Left lung (tissue), 10 donors: ENCODE data around the gene IMMP2L. TPM values are rescaled to one million over a fixed set of nuclear protein-coding genes. Genes with fewer than 3 reads are reported as not detected.
"Not testable (repeated sequence)": the region's sequence is repeated elsewhere in the genome, so short reads cannot be mapped to it uniquely, and the experiment has no call there.

ENCODE experiments used
- ATAC-seq: fragments of 200-7000 bp; cut with Tn5 transposase; one replicate; pipeline ENCODE4 v1.9.1; 2020; ENCODE audit warnings: moderate library complexity
- DNase-seq, 4 donors: peaks; one replicate each; pipeline ENCODE4 v3.0.0-alpha.2; 2013 to 2020
- H3K27ac ChIP-seq, 2 donors: fragments of 200-600 bp; sonication (generic) in 1 of 2; one replicate each; pipeline versions ENCODE4 v1.5.0 to v1.8.0; 2020 to 2021
- H3K27me3 ChIP-seq, 2 donors: fragments of 200-600 bp; sonication (generic) in 1 of 2; one replicate each; pipeline versions ENCODE4 v1.5.0 to v1.8.0; 2020 to 2021
- H3K36me3 ChIP-seq, 2 donors: fragments of 200-600 bp; sonication (generic) in 1 of 2; one replicate each; pipeline versions ENCODE4 v1.5.0 to v1.8.0; 2020 to 2021
- H3K4me1 ChIP-seq, 2 donors: fragments of 200-600 bp; one replicate each; pipeline ENCODE4 v1.8.0; 2021
- H3K4me3 ChIP-seq, 2 donors: fragments of 200-600 bp; sonication (generic) in 1 of 2; one replicate each; pipeline versions ENCODE4 v1.5.0 to v1.8.0; 2020 to 2021; ENCODE audit warnings: mild to moderate bottlenecking in 1 of 2
- H3K9me3 ChIP-seq, 2 donors: fragments of 200-600 bp; sonication (generic) in 1 of 2; one replicate each; pipeline versions ENCODE4 v1.5.0 to v1.8.0; 2020 to 2021
- intact Hi-C, 2 donors: fragments of 100-400 bp; cut with DNase I; formaldehyde crosslinking; loops; one replicate each; pipeline versions ENCODE4 v1.11.2 to v1.14.2; 2022
- polyA plus RNA-seq, 6 donors: library from polyadenylated mRNA; unstranded; fragments of 120-200 nt; gene quantifications; one replicate each; pipeline ENCODE4 v1.2.1, GENCODE V29; 2013; ENCODE audit not compliant: insufficient read length in 6 of 6
- total RNA-seq, 2 donors: library from RNA; stranded (reverse); fragmentation: NEBNext Ultra II Directional; extraction: Animal tissue kit (Norgen Biotek cat#: 25700); gene quantifications; one replicate each; pipeline ENCODE4 v1.2.1, GENCODE V29; 2021
- TF ChIP-seq, protein P1 (sequence below), 2 donors: fragments of 200-600 bp; sonication (generic) in 1 of 2; IDR thresholded peaks; one replicate each; pipeline versions ENCODE4 v1.5.0 to v1.8.0; 2021; ENCODE audit warnings: antibody characterized with exemption in 2 of 2
- donor health status: DM: no; HTN: yes; CAD: no.
- donor health status: DM: no; HTN: no; CAD: no.

Gene IMMP2L
- total and polyA plus RNA-seq, 8 donors: 10.3 to 30.1 (median 25.7) TPM

DNA sequence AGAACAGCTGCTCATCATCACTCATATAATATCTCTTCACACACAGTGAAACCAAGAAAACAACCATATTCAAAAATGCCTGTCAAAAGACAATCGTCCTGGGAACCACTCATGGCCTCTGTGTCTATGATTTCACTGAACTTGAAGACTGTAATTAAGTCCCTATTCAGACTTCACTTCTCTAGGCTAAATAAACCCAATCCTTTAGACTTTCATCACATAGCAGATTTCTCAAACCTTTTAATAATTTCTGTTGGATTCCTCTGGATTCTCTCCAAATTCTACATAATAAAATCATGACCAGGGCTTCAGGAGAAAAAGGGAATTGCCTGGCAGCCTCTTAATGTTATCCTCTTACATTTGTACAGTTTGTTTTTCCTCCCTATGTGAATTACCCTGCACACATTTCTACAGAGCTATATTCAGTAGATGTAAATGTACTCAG lies 270.2 kb downstream of the IMMP2L start:
- Histone ChIP-seq H3K36me3 (no peaks in the 10 kb centered on the region), H3K4me1 (no peaks in the 10 kb centered on the region), H3K27ac (no peak overlapping the region), H3K9me3 (peaks cover 0 to 6% of the 10 kb centered on the region in 2 donors), H3K27me3 (no peaks in the 10 kb centered on the region), H3K4me3 (no peak overlapping the region)
- no peak for ATAC-seq
- intact Hi-C loops: no loop called here
- peak in 1 of 4 donors; percentile 11 for DNase-seq
- TF ChIP-seq, protein P1, sequence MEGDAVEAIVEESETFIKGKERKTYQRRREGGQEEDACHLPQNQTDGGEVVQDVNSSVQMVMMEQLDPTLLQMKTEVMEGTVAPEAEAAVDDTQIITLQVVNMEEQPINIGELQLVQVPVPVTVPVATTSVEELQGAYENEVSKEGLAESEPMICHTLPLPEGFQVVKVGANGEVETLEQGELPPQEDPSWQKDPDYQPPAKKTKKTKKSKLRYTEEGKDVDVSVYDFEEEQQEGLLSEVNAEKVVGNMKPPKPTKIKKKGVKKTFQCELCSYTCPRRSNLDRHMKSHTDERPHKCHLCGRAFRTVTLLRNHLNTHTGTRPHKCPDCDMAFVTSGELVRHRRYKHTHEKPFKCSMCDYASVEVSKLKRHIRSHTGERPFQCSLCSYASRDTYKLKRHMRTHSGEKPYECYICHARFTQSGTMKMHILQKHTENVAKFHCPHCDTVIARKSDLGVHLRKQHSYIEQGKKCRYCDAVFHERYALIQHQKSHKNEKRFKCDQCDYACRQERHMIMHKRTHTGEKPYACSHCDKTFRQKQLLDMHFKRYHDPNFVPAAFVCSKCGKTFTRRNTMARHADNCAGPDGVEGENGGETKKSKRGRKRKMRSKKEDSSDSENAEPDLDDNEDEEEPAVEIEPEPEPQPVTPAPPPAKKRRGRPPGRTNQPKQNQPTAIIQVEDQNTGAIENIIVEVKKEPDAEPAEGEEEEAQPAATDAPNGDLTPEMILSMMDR (IDR thresholded peaks at IDR 0.05): no peak

DNA sequence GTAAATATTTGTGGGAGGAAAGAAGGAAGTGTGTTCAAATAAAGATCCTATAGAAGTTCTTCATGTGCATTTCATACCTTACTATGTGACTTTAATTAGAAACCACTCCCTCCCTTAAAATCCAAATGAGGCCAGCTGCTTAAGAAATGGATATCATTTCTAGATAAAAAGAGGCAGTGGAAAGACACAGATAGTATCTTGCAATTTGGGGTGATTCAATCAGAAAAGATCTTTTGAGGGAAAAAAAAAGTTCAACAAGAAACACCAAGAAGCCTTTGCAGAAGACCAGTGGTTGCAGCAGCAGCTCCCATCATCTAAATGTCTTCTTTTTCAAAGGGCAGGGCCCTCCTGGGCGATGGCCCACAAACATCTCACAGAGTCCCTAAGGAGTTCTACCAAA lies 271.3 kb downstream of the IMMP2L start:
- Histone ChIP-seq H3K27me3 (no peaks in the 10 kb centered on the region), H3K27ac (no peak overlapping the region), H3K36me3 (no peaks in the 10 kb centered on the region), H3K4me3 (no peak overlapping the region), H3K9me3 (peaks cover 0 to 6% of the 10 kb centered on the region in 2 donors), H3K4me1 (no peaks in the 10 kb centered on the region)
- no peak for DNase-seq
- intact Hi-C loops: no loop called here
- ATAC-seq: no peak
- TF ChIP-seq, protein P1 (IDR thresholded peaks at IDR 0.05): no peak

- Histone ChIP-seq H3K27ac (no peak overlapping the region), H3K9me3 (peaks cover 0 to 6% of the 10 kb centered on the region in 2 donors), H3K4me3 (no peak overlapping the region), H3K27me3 (no peaks in the 10 kb centered on the region), H3K4me1 (no peaks in the 10 kb centered on the region), H3K36me3 (no peaks in the 10 kb centered on the region)
- TF ChIP-seq, protein P1 (IDR thresholded peaks at IDR 0.05): no peak
- ATAC-seq: no peak
- intact Hi-C loops: no loop called here
- DNase-seq: no peak
Observed at GRCh38 chr7:111290419-111290818, 271.9 kb downstream of the IMMP2L start.

GRCh38 chr7:111288441-111288840 lies 273.9 kb downstream of the IMMP2L start:
- intact Hi-C loops, ATAC-seq, H3K27ac ChIP-seq, H3K36me3 ChIP-seq, H3K9me3 ChIP-seq, H3K4me3 ChIP-seq, H3K4me1 ChIP-seq, DNase-seq, H3K27me3 ChIP-seq: not testable (repeated sequence)

GRCh38 chr7:111282626-111283025 lies 279.7 kb downstream of the IMMP2L start:
- no peak for ATAC-seq
- no peaks in the 10 kb centered on the region for H3K4me1 ChIP-seq
- intact Hi-C loops: no loop called here

More at GRCh38 chr7:111282626-111283025, 279.7 kb downstream of the IMMP2L start:
- TF ChIP-seq, protein P1 (IDR thresholded peaks at IDR 0.05): no peak
- no peak for DNase-seq
- no peaks in the 10 kb centered on the region for H3K9me3 ChIP-seq
- H3K27ac ChIP-seq: no peak overlapping the region
- no peaks in the 10 kb centered on the region for H3K27me3 ChIP-seq
- H3K4me3 ChIP-seq: no peak overlapping the region
- H3K36me3 ChIP-seq: no peaks in the 10 kb centered on the region
